ENCODE measurements around the gene FBXO24. TPM values are rescaled to one million over a fixed set of nuclear protein-coding genes. Genes with fewer than 3 reads are reported as not detected.

FBXO24 gene
- total and polyA plus RNA-seq, 9 donors: 0.33 to 2.2 (median 0.63) TPM

- H3K27ac ChIP-seq: no peak overlapping the region
- no peak overlapping the region for H3K4me3 ChIP-seq
- no peak for DNase-seq
- WGBS, 3 donors: 65 to 72% (median 65%) methylated on average over 17 of the region's 17 CpGs
- TF ChIP-seq EP300 (IDR thresholded peaks at IDR 0.05) (no peak), POLR2A (IDR thresholded peaks at IDR 0.05) (no peak), CTCF (IDR thresholded peaks at IDR 0.05) (no peak)
- H3K27me3 ChIP-seq: no peaks in the 10 kb centered on the region
- H3K9me3 ChIP-seq: no peaks in the 10 kb centered on the region
- no peaks in the 10 kb centered on the region for H3K4me1 ChIP-seq (ENCODE audit: insufficient read depth)
- intact Hi-C loops (cut with DNase I): no loop called here
- no peaks in the 10 kb centered on the region for H3K36me3 ChIP-seq
Measured at GRCh38 chr7:100639995-100640516, 53.9 kb downstream of the FBXO24 start.

- H3K27ac ChIP-seq: no peak overlapping the region
- WGBS, 3 donors: 57 to 73% (median 58%) methylated on average over 18 to 24 of the region's 24 CpGs
- H3K9me3 ChIP-seq: no peaks in the 10 kb centered on the region
- DNase-seq: no peak
- no peaks in the 10 kb centered on the region for H3K27me3 ChIP-seq
- intact Hi-C loops (cut with DNase I): no loop called here
- H3K36me3 ChIP-seq: no peaks in the 10 kb centered on the region
- no peak for TF ChIP-seq CTCF (IDR thresholded peaks at IDR 0.05)
- TF ChIP-seq POLR2A (IDR thresholded peaks at IDR 0.05): no peak
- TF ChIP-seq EP300 (IDR thresholded peaks at IDR 0.05): no peak
- no peak overlapping the region for H3K4me3 ChIP-seq
- no peaks in the 10 kb centered on the region for H3K4me1 ChIP-seq (ENCODE audit: insufficient read depth)
Measured at GRCh38 chr7:100640517-100641440, 54.7 kb downstream of the FBXO24 start.

GRCh38 chr7:100641463-100641859 lies 55.3 kb downstream of the FBXO24 start, which contains the start of gene TFR2:
TFR2 (minus strand) TSS chr7:100641552; CDS start chr7:100641509, 43 bp downstream.
- H3K9me3 ChIP-seq: no peaks in the 10 kb centered on the region
- TF ChIP-seq CTCF (IDR thresholded peaks at IDR 0.05) (no peak), POLR2A (IDR thresholded peaks at IDR 0.05) (no peak), EP300 (IDR thresholded peaks at IDR 0.05) (no peak)
- DNase-seq: no peak
- 20 to 32% (median 24%) methylated on average over 10 of the region's 10 CpGs for WGBS, 3 donors
- H3K27me3 ChIP-seq: no peaks in the 10 kb centered on the region
- H3K27ac ChIP-seq: no peak within 1 kb of the TSS
- H3K36me3 ChIP-seq: no peaks in the 10 kb centered on the region
- intact Hi-C loops (cut with DNase I): no loop called here
- no peak within 1 kb of the TSS for H3K4me3 ChIP-seq
- no peaks in the 10 kb centered on the region for H3K4me1 ChIP-seq (ENCODE audit: insufficient read depth)

DNA sequence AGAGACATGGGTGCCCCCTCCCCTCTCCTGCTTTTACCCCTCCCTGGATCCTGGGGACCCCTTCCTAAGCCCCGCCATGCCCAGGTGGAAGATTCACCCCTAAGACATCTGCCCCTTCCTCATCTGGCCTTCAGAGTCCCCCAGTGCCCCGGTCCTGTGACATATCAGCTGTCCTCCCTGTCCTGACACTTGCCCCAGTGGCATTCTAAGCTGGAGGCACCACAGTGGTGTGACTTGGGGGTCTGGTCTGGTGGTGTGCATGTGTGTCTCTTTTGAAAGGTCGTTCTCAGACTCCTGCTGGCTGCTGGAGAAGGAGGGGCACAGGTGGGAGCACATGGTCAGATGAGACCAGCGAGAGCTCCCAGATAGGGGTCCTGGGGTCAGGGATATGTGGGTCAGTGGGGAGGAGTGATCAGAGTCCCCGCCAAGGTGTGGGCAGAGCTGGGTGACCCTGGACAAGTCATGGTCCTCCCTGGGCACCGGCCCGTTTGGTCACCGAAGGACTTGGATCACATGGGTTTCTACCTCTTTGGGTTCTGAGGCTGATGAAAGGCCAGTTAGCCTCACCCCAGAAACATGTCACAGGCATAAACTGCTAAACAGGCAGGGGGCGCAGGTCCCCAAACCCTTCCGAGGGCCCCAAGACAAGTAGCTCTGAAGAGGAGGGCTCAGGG lies 55.9 kb downstream of the FBXO24 start:
- no peaks in the 10 kb centered on the region for H3K9me3 ChIP-seq
- H3K27ac ChIP-seq: no peak overlapping the region
- no peaks in the 10 kb centered on the region for H3K27me3 ChIP-seq
- TF ChIP-seq CTCF (IDR thresholded peaks at IDR 0.05) (no peak), EP300 (IDR thresholded peaks at IDR 0.05) (no peak), POLR2A (IDR thresholded peaks at IDR 0.05) (no peak)
- DNase-seq: no peak
- no peaks in the 10 kb centered on the region for H3K36me3 ChIP-seq
- H3K4me1 ChIP-seq (ENCODE audit: insufficient read depth): no peaks in the 10 kb centered on the region
- WGBS, 3 donors: 64 to 71% (median 68%) methylated on average over 10 of the region's 10 CpGs
- no peak overlapping the region for H3K4me3 ChIP-seq
- intact Hi-C loops (cut with DNase I): no loop called here
